Esophagus squamous epithelium (tissue), 5 donors: ENCODE measurements around the gene ECSIT. TPM values are rescaled to one million over a fixed set of nuclear protein-coding genes. Genes with fewer than 3 reads are reported as not detected.

Experiments used
- DNase-seq: peaks from one replicate; lab custom pipeline; 2025; lab: John Stamatoyannopoulos, UW
- H3K27ac ChIP-seq, 4 donors: fragments of 200-600 bp; sonication (generic); one replicate each; pipeline ENCODE4 v1.5.1; 2016 to 2019; ENCODE audit warnings: mild to moderate bottlenecking in 1 of 4
- H3K27me3 ChIP-seq, 4 donors: fragments of 200-600 bp; sonication (generic); 1 replicate in 3 of 4; 2 replicates in 1 of 4; pipeline versions ENCODE4 v1.5.1 to v1.6.0; 2017 to 2021; ENCODE audit warnings: antibody characterized with exemption in 1 of 4
- H3K36me3 ChIP-seq, 3 donors: fragments of 200-600 bp; sonication (generic); one replicate each; pipeline ENCODE4 v1.5.1; 2016 to 2019
- H3K4me1 ChIP-seq, 3 donors: fragments of 200-600 bp; sonication (generic); one replicate each; pipeline ENCODE4 v1.5.1; 2017 to 2019
- H3K4me3 ChIP-seq, 4 donors: fragments of 200-600 bp; sonication (generic); 1 replicate in 3 of 4; 2 replicates in 1 of 4; pipeline ENCODE4 v1.5.1; 2016 to 2019; ENCODE audit warnings: mild to moderate bottlenecking in 2 of 4, moderate library complexity in 1 of 4
- H3K9me3 ChIP-seq, 3 donors: fragments of 200-600 bp; sonication (generic); one replicate each; pipeline ENCODE4 v1.5.1; 2016 to 2019
- POLR2A ChIP-seq, 4 donors: fragments of 450-650 bp; IDR thresholded peaks; one replicate each; pipeline ENCODE4 v1.6.1; 2017; ENCODE audit warnings: antibody characterized with exemption in 4 of 4, mild to moderate bottlenecking in 4 of 4, moderate library complexity in 3 of 4
- WGBS, 2 donors: methylation state at CpG; one replicate each; pipeline ENCODE4 v1.1.5; 2018; 5-methylcytosine and 5-hydroxymethylcytosine counted together
- intact Hi-C: fragments of 100-400 bp; cut with DNase I; formaldehyde crosslinking; loops from one replicate; pipeline ENCODE4 v1.15.0; 2022
- total RNA-seq, 4 donors: library from RNA; depleted of rRNA; stranded (reverse); fragments of >200 nt; gene quantifications; one replicate each; pipeline ENCODE4 v1.1.0, GENCODE V29; 2016
- TF ChIP-seq, protein P1 (sequence below), 6 experiments: fragments of 450-650 bp in 4 of 6; fragments of 200-600 bp in 2 of 6; sonication (generic) in 2 of 6; IDR thresholded peaks; one replicate each; pipeline ENCODE4 v1.5.1; 2016 to 2019; ENCODE audit warnings: antibody characterized with exemption in 6 of 6, mild to moderate bottlenecking in 4 of 6, moderate library complexity in 4 of 6
- donor health status: DM: yes; HTN: yes; CAD: no.

The ECSIT gene
- total RNA-seq, 4 donors from 2014 or later: 41.4 to 47.1 (median 43.1) TPM

DNA sequence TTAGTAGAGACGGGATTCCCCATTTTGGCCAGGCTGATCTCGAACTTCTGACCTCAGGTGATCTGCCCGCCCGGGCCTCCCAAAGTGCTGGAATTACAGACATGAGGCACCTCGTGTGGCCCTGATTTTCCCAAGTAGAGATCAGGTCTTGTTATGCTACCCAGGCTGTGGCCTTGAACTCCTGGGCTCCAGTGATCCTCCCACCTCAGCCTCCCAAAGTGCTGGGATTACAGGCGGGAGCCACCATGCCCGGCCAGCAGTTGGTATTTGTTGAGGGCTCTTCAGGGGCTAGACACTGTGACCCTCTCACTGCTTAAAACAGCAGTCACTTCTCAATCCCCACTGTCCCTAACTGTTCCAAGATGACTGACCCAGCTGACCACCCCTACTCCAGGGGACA is 39.6 kb downstream of the ECSIT start:
- H3K27me3 ChIP-seq: peaks cover 0 to 14% (median 0%) of the 10 kb centered on the region in 4 donors
- H3K9me3 ChIP-seq: no peaks in the 10 kb centered on the region
- H3K27ac ChIP-seq: no peak overlapping the region
- H3K4me1 ChIP-seq: no peaks in the 10 kb centered on the region
- DNase-seq: no peak
- no peak for TF ChIP-seq POLR2A (IDR thresholded peaks at IDR 0.05)
- TF ChIP-seq, protein P1, sequence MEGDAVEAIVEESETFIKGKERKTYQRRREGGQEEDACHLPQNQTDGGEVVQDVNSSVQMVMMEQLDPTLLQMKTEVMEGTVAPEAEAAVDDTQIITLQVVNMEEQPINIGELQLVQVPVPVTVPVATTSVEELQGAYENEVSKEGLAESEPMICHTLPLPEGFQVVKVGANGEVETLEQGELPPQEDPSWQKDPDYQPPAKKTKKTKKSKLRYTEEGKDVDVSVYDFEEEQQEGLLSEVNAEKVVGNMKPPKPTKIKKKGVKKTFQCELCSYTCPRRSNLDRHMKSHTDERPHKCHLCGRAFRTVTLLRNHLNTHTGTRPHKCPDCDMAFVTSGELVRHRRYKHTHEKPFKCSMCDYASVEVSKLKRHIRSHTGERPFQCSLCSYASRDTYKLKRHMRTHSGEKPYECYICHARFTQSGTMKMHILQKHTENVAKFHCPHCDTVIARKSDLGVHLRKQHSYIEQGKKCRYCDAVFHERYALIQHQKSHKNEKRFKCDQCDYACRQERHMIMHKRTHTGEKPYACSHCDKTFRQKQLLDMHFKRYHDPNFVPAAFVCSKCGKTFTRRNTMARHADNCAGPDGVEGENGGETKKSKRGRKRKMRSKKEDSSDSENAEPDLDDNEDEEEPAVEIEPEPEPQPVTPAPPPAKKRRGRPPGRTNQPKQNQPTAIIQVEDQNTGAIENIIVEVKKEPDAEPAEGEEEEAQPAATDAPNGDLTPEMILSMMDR (IDR thresholded peaks at IDR 0.05): no peak
- H3K36me3 ChIP-seq: peaks cover 0 to 88% (median 0%) of the 10 kb centered on the region in 3 donors
- 89 to 100% methylated on average over 5 to 6 of the region's 7 CpGs for WGBS, 2 donors
- intact Hi-C loops: no loop called here
- no peak overlapping the region for H3K4me3 ChIP-seq

DNA sequence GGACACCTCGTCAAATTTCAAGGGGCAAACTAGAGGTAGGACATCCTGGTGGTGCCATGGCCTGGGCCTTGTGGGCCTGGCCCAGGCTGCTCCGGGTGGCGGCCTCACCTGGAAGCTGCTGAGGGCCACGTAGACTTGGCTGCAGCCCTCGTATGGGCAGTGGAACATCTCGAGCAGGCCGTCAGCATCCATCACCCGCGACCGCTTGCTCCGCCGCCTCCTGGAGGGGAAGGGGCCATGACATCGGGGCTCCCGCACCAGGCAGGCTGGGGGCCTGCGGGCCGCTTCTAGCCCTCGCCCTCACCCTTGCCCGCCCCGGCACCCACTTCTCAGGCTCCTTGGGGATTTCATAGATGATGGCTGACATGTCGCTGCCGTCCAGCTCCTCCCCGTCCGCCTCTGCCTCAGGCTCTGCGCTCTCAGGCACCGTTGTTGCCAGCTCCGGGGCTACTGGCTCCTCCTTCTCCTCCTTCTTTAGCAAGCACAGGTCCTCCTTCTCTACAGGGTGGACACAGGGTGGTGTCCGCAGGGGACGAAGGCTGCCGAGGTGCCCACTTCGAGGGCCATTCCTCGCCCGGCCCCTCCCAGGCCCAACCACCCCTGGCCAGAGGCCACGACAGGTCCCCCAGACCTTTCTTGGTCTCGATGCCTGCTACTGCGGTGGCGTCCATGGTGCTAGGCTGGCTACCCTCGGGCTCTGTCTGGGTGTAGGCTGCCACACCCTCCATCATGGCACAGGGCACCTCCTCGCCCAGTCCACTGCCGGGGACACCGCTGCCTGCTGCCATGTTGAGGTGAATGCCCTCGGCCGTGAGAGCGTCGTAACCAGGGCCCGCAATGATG is 42.1 kb downstream of the ECSIT start:
- Histone ChIP-seq H3K4me1 (peaks cover 10 to 19% (median 13%) of the 10 kb centered on the region in 3 donors), H3K4me3 (no peak overlapping the region), H3K9me3 (no peaks in the 10 kb centered on the region), H3K36me3 (peaks cover 0 to 75% (median 0%) of the 10 kb centered on the region in 3 donors), H3K27ac (no peak overlapping the region), H3K27me3 (peaks cover 0 to 39% (median 3%) of the 10 kb centered on the region in 4 donors)
- no peak for TF ChIP-seq POLR2A (IDR thresholded peaks at IDR 0.05)
- TF ChIP-seq, protein P1 (IDR thresholded peaks at IDR 0.05): no peak
- no peak for DNase-seq
- WGBS, 2 donors: 86% methylated on average over 15 of the region's 45 CpGs
- intact Hi-C loops: no loop called here

DNA sequence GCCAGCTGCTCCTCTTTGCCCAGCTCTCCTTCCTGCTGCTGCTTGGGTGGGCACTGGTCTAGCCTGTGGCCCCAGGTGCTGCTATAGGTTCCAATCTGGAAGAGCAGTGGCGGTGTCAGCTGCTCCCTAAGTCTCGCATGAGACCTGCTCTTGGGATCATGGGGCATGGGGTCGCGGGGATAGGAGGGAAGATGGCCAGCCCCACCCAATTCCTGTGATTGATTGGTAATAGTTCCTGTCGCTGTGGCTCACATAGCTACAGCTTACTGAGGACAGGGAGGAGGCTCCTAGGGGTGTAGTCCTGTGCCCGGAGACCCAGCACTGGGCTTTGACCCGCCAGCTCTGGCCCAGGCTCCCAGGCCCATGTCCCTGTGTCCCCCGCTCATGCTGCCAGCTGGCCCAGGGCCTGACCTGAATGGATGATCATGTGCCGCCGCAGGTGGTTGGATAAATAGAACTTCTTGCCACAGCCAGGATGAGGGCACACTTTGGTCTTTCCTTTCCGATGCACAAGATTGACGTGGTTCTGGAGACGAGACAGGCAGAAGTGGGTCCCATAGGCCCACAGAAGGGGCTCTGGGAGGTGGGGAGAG is 43.6 kb downstream of the ECSIT start:
- Histone ChIP-seq H3K4me3 (no peak overlapping the region), H3K27ac (no peak overlapping the region), H3K27me3 (peaks cover 9 to 54% (median 12%) of the 10 kb centered on the region in 4 donors), H3K36me3 (peaks cover 0 to 62% (median 0%) of the 10 kb centered on the region in 3 donors), H3K9me3 (no peaks in the 10 kb centered on the region), H3K4me1 (peaks cover 10 to 34% (median 23%) of the 10 kb centered on the region in 3 donors)
- 87 to 91% methylated on average over 4 to 10 of the region's 13 CpGs for WGBS, 2 donors
- TF ChIP-seq, protein P1 (IDR thresholded peaks at IDR 0.05): no peak
- TF ChIP-seq POLR2A (IDR thresholded peaks at IDR 0.05): no peak
- intact Hi-C loops: no loop called here
- DNase-seq: no peak

DNA sequence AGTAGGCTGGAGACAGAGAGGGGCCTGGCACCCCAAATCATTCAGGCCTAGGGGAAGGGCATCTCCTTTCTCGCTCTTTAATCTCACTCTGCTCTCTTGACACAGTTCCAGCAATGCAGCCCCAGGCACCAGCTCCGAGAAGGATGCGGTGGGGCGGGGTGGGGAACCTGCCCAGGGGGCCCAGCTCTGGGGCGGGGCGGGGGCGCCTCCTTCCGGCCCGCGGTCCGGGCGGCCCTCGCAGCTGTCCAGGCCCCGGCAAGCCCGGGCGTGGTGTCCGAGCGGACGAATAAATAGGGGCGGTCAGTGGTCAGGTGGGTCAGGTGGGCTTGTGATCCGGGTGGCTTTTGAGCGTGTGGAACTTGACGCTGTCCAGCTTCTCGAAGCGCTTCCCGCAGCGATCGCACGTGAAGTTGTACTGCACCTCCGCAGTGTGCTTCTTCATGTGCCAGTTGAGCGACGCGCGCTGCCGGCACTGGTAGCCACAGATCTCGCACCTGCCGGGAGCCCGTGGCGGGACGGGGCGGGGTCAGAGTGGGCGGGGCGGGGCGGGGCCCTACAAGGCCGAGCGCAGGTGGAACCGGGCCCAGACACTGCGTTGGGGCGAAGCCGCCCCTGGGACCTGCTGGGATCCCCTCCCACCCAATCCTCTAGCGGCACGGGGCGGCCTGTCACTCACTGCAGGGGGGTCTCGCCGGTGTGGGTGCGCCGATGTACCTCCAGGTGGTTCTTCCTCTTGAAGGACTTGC is 45.4 kb downstream of the ECSIT start:
- H3K36me3 ChIP-seq: peaks cover 0 to 44% (median 0%) of the 10 kb centered on the region in 3 donors
- intact Hi-C loops: no loop called here
- H3K4me3 ChIP-seq: no peak overlapping the region
- TF ChIP-seq POLR2A (IDR thresholded peaks at IDR 0.05): no peak
- TF ChIP-seq, protein P1 (IDR thresholded peaks at IDR 0.05): no peak
- WGBS, 2 donors: 75 to 77% methylated on average over 4 to 7 of the region's 57 CpGs
- no peaks in the 10 kb centered on the region for H3K9me3 ChIP-seq
- H3K4me1 ChIP-seq: peaks cover 10 to 47% (median 36%) of the 10 kb centered on the region in 3 donors
- no peak overlapping the region for H3K27ac ChIP-seq
- DNase-seq: no peak
- peaks cover 14 to 69% (median 20%) of the 10 kb centered on the region in 4 donors for H3K27me3 ChIP-seq
